Suprapubic skin (tissue), 4 donors: ENCODE results near the gene SPOCD1.

Source experiments
- CTCF ChIP-seq, 2 donors: fragments of 200-600 bp in 1 of 2; fragments of 450-650 bp in 1 of 2; sonication (generic) in 1 of 2; IDR thresholded peaks; one replicate each; pipeline ENCODE4 v1.5.1; 2016 to 2019; ENCODE audit warnings: antibody characterized with exemption in 2 of 2, mild to moderate bottlenecking in 1 of 2, moderate library complexity in 1 of 2
- EP300 ChIP-seq: sonication (generic); formaldehyde crosslinking; IDR thresholded peaks from one replicate; pipeline ENCODE4 v1.6.1; 2017; ENCODE audit warnings: antibody characterized with exemption
- POLR2AphosphoS5 ChIP-seq, 3 donors: sonication (generic); formaldehyde crosslinking; IDR thresholded peaks; one replicate each; pipeline ENCODE4 v1.6.1; 2017; ENCODE audit warnings: antibody characterized with exemption in 3 of 3

DNA sequence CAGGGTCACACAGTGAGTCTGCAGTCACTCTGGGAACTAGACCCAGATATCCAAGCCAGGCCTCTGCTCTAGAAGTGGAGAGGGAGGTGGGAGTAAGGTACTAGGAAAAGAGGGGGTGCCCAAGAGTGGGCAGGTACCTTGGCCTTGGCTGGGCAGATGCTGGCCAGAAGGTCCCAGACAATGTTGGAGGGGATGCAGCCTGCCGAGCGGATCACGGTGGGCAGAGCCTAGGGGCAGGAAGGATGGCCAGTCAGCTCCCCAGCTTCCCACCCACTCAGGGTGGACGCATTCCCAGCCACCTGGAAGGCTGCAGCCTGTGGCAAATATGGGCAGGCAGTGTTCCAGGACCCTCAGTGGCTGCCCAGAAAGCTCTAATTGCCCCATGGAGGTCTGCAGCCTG lies 23.3 kb downstream of the SPOCD1 start:
- TF ChIP-seq CTCF (IDR thresholded peaks at IDR 0.05), result no peak
- TF ChIP-seq EP300, result no peak
- no peak for TF ChIP-seq POLR2AphosphoS5 (IDR thresholded peaks at IDR 0.05)
